Left renal cortex interstitium (tissue), 4 donors: ENCODE measurements around the gene SNPH. TPM values are rescaled to one million over a fixed set of nuclear protein-coding genes. Genes with fewer than 3 reads are reported as not detected.

Experiments
- DNase-seq, 4 donors: peaks; one replicate each; pipeline ENCODE4 v3.0.0-alpha.2; 2013; ENCODE audit warnings: low read depth in 4 of 4, low spot score in 2 of 4, missing footprints in 1 of 4
- polyA plus RNA-seq, 4 donors: library from polyadenylated mRNA; unstranded; fragments of 120-200 nt; gene quantifications; one replicate each; pipeline ENCODE4 v1.2.1, GENCODE V29; 2013; ENCODE audit not compliant: insufficient read length in 4 of 4

The SNPH gene
- polyA plus RNA-seq, 4 donors: 1.9 to 4.2 (median 3.7) TPM

DNA sequence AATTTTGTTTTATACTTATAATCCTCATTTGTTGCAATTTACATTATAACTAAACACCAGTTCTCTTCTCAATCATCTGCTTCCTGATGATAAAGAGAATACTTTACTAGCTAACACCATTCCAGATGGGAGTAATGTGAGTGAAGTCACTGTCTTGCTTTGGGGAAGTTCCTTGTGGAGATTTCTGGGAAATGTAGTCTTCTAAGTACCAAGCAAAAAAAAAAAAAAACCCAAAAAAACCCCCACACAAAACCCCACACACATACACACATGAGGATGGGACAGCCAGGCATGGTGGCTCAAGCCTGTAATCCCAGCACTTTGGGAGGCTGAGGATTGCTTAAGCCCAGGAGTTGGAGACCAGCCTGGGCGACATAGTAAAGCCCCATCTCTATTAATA lies 2.2 kb upstream of the SNPH start:
- no peak for DNase-seq

DNA sequence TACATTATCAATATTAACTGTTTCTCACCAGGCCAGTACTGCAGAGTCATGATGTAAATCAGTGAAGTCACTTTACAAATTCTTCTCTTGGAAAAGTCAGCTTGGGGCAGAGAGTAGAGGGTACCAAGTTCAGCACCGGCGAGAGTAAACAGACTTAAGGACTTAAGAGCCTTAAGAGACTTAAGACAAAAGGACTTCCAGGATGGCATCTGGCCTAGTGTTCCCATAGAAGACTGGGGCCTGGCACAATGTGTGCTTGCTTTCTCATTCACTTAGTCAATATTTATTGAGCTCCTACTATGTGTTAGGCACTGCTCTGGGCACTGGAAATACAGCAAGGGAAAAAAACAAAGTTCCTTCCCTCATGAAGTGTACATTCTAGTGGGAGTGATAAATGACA lies 1.4 kb upstream of the SNPH start:
- no peak for DNase-seq

DNA sequence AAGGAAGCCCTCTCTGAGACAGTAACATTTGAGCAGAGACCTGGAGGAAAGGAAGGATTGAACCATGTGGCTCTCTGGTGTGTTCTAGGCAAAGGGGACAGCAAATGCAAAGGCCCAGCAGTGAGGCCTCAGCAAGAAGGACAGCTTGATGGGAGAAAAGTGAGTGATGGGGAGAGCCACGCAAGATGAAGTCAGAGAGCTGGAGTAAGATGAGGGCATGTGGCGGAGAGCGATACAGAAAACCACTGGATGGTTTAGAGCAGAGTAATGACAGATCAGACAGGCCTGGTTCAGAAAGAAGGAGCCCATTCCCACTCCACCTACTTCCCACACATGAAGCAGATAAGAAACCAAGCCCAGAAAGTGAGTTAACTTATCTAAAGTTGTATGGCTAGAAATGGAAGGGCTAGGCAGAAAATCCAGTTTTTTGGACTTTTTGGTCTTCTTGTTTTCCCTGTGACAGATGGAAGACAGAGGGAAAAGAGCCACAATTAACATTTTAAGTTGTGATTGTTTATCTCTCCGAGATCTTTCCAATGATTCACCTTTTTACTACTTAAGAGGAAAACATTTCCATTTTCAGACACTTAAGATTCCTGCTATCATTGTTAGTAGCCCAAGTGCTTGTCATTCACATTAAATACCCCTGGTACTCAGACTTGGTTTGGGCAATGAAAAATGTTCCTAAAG lies 723 bp upstream of the SNPH start:
- DNase-seq: no peak

DNA sequence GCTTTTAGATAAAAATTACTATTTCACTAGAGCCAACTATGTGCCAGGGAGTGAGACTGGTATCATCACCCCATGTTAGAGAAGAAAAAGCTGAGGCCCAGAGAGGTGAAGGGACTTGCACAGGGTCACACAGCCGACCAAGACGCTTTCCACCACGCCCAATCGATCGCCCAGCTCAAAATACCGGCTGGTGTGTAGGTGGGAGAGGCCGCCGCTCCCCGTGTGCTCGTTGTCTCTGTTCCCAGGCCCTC lies 253 bp upstream of the SNPH start:
- DNase-seq: no peak

DNA sequence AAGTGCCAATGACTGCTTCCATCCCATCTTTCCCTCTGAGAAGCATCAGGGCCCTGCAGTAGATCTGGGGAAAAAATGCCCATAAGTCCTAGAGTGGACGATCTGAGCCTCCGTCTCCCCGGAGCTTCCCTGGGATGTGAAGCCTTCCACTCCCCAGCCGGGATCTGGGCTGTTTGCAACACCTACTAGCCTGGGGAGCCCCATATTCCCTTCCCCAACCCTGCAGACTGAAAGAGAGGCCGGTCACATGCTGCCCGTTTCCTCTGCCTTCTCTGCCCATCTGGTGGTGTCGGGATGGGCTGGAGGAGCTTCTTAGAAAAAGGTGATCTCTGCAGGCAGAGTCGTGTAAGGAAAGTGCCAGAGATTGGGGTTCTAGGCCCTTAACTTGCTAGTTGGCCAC lies 1.1 kb downstream of the SNPH start:
- DNase-seq: no peak

DNA sequence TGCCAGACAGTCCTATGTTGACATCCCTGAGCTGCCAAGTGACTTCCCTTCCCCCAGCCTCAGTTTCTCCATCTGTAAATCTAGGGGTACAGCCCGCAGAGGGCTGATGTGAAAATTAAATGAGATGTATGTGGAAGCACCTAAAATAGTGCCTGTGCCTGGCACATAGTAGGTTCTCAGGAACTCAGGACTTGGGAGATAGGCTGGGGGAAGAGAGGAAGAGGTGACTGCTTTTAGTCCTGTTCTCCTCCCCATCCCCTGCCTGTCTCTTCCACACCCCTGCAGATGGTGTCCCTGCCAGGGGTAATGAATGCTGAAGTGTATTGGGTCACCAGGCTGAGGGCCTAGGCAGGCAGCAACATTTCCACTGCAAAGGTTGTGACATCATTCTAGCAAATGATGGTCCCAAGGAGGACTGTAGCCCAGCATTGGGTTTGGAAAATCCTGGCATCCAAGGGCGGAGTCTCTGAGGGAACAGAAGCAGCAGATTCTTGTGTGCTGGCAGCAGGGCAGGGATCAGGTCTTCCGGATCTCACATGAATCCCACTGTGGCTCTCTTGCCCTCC lies 1.8 kb downstream of the SNPH start:
- DNase-seq: no peak

DNA sequence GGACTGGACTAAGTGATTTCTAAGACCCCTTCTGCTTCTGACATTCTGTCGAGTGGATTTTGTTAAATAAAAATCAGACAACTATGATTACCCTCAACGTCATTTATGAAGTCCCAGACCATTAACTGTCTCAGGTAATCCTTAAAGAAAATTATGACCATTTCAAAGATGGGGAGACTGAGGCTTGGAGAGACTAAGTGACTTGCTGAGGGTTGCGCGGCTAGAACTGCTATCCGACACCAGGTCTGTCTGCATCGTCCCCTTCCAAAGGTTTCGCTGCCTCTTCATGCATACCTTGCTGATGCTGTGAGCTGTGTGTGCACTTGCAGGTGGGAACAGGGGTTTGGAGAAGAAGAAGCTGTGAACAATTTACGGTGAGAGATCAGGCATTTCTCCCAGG lies 3.1 kb downstream of the SNPH start:
- no peak for DNase-seq

DNA sequence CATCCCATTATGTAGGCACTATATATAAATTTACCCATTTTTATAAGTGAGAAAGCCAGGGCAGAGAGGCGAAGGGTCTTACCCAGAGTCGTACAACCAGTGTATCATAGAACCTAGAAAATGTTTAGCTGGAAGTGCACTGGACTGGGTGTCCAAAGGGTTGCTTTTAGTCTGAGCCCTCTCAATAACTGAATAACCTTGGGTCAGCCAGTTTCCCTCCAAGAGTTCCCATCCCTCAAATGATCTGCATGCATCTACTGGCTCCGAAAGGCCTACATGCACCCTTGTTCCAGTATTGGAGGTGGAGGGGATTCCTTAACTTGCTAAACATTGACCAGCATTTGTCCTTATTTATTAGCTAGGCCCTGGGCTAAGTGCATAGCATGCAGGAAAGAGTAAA lies 3.8 kb downstream of the SNPH start:
- DNase-seq: no peak

DNA sequence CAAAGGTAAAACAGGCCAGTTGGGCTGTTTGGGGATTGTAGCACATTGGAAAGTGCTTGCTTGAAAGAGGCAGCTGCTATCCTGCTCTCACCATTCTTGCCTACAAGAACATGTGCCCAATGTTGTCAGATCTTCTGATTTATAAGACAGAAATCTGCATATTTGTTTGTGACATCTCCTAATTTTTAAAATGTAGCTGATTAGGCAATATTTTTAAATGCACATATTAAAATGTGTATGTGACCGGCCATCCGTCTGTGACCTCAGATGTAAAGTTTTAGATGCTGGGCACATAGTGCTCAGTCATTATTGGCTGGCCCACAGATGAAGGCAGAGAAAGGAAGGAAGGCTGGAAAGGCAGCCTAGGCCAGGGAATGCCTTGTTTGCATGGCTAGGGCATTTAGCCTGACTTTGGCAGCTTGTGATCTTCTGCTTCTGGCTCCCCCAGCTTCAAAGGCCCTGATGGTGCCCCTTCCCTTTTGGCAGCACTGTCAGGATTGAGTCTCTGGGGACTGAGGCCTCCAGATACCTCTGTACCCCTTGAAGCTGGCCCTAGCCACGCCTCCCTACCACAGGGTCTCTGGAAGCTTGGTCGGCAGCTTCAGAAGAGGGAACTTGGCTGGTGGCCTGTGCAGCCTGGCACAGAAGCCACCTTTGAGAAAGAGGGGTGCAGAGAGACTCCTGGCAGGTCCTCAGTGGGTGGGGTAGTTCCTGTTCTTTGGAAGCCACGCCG lies 6.4 kb downstream of the SNPH start:
- no peak for DNase-seq

DNA sequence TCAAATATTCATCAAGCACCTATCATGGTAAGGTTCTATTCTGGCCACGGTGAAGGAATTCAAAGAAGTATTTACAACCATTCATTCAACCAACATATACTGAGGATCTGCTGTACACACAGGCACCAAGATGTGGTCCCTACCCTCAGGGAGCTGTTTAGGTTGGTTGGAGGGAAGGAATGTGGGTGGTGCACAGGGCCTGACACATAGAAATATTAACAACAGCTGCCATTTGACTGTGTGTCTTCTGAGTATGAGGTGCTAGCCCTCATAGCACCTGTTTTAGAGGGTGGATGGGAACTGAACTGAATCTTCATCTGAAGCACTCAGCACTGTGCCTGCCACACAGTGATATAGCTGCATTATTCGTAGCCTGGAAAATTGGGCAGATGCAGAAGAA lies 7.3 kb downstream of the SNPH start:
- no peak for DNase-seq

DNA sequence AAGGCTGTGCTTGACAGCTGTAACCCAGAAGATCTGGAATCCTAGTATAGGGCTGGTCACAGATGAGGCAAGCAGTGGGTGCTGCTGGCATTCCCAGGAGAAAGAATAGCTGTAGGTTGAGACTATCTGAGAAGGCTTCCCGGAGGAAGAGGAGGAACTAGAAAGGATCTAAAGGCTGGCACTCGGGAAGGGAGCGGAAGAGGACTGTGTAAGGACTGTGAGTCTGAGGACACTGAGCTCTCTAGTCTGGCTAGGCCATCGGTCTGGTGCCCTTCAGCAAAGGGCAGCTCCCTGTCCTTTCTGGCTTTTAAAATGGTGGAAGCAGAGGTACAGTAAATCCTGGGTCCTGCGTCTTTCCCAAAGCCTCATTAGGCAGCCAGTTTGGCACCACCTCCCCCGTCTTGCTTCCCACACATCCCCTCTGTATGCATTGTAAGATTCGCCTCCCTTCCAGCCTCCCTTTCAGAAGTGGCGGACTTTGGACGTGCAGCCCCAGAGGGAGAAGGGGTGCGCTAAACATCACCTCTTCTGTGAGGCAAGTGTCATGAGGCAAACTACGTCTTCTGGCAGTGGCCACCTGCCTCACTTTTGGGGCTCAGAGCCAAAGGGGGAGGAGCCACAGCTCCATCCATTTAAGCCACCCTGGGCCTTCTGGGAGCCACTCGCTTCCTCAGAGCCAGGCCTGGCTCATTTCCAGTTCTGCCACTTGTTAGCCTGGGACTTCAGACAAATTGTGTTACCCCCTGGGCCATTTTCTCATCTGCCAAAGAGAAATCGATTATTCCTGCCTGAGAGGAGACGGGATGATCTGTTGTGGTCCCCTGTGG lies 8.6 kb downstream of the SNPH start:
- DNase-seq: no peak

DNA sequence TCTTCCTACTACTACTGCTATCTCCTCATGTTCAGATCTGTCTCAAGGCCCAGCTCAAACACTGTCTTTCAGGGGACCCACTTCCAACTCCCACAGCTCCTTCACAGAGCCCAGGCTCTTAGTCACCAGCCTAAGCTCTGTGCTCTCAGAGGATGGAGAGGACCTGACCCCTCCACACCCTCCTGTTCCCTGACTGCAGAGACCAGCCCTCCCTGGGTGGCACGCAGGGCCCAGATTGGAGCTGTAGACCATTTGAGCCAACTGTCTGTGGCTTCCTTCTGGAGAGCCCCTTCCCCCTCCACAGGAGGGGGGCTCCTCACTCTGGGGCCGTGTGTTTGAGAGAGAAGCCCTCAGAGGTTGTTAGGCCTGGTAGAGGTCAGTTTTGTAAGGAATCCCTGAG lies 9.8 kb downstream of the SNPH start:
- DNase-seq: no peak

DNA sequence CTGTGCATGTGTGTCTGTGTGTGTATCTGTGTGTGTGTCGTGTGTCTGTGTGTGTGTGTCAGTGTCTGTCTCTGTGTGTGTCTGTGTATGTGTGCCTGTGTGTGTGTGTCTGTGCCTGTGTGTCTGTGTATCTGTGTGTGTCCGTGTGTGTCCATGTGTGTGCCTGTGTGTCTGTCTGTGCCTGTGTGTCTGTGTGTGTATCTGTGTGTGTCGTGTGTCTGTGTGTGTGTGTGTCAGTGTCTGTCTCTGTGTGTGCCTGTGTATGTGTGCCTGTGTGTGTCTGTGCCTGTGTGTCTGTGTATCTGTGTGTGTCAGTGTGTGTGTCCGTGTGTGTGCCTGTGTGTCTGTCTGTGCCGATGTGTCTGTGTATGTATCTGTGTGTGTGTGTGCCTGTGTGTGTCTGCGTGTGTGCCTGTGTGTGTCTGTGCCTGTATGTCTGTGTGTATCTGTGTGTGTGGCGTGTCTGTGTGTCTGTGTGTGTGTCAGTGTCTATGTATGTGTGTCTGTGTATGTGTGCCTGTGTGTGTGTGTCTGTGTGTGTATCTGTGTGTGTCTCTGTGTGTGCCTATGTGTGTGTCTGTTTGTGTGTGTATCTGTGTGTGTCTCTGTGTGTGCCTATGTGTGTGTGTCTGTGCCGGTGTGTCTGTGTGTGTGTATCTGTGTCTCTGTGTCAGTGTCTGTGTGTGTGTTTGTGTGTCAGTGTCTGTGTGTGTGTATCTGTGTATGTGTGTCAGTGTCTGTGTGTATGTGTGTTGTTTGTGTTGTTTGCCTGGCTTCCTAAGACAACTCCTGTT lies 11.6 kb downstream of the SNPH start:
- DNase-seq: no peak

DNA sequence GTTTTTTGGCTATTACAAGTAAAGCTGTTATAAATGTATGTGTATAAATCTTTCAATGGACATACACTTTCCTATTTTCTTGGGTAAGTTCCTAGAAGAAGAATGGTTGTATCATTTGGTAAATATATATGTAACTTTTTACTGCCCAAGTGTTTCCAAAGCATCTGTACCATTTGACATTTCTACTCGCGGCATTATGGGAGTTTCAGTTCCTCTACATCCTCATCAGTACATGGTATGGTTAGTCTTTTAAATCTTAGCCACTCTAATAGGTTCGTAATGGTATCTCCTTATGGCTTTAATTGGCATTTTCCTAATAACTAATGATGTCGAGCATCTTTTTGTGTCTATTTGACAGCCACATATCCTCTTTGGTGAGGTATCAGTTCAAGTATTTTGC lies 12.9 kb downstream of the SNPH start:
- DNase-seq: no peak

DNA sequence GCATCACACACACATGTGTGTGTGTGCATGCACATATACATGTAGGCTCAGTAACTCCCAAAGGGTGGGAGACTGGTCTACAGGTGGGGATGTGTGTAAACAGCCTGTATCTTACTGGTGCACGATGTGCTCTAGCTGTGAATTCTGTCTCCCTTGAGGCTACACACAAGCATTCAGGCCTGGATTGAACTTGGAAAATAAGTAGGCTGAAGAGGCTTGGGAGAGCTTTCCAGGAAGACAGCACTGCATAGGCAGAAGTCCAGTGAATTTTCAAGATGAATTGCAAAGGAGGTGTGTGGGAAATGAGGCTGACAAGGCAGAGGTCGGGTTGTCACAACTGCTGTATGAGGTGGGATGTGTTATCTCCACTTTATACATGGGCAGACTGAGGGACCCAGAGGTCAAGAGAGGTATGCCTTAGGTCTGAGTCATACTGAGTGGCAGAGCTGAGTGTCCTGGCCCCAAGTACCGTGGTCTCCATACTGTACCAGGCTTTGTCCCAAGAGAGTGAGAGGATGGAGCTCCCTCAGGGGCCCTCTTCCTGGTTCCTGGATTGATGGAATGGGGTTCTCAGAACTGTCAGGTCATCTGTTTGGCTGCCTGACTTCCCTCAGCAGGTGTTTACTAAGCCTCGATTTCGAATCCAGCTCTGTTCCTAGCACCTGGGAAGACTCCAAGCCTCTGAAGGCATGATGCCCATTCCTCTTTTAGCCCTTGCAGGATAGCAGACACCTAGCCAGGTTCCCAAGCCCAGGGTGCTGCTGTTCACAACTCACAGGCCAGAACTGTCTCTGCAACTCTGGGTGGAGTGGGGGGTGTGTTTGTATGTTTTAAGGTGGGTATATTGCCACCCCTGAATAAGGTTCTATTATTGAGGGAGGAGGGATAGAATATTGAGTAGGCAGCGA lies 14.4 kb downstream of the SNPH start:
- DNase-seq: no peak

DNA sequence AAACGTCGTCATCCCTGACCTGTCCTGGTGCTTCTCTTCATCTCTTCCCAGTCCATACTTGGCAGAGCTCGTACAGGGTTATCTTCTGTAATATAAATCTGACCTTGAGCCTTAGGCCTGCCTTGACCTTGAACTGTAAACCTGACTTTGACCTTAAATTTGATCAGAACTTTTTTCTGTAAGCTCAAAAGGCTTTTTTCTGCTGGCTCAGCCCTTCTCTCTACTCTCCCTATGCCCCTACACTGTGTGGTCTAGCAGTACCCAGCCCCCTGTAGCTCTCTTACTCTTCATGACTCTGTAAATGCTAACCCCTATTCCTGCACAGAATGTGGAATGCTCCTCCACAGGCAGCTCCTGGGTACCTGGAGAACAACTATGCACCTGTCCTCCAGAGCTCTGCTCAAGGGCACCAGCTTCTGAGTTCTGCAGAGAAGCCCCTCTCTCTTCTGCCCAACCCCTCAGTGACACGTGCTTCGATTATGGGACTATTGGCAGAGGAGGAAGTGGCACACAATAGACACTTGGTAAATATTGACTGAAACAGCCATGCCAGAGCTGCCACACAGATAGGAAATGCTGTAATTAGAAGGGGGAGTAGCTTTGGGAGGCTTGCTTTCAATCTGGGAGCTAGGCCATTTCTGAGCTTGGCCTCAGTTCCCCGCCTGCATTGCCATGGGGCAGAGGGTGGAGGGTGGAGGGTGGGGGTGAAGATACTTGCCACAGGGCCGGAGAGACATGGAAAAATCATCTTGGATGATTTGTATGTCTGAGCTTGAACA lies 15.4 kb downstream of the SNPH start:
- no peak for DNase-seq

DNA sequence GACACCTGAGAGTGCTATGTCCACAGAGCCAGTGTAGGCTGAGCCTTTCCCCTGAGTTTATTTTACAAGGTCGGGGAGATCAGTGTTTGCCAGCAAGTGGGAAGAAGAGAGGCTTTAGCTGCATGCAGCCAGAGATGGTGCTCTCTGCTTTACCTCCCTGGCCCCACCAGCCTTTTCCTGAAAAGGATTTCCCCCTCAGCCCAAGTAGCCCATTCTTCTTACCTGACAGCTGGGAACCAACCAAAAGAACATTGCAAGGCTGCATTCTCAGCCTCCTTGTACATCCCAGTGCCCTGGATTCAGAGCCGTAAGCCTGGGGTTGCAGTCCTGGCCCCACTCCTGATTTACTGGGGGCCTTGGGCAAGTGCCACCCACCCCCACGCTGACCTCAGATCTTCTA lies 16.9 kb downstream of the SNPH start:
- no peak for DNase-seq

DNA sequence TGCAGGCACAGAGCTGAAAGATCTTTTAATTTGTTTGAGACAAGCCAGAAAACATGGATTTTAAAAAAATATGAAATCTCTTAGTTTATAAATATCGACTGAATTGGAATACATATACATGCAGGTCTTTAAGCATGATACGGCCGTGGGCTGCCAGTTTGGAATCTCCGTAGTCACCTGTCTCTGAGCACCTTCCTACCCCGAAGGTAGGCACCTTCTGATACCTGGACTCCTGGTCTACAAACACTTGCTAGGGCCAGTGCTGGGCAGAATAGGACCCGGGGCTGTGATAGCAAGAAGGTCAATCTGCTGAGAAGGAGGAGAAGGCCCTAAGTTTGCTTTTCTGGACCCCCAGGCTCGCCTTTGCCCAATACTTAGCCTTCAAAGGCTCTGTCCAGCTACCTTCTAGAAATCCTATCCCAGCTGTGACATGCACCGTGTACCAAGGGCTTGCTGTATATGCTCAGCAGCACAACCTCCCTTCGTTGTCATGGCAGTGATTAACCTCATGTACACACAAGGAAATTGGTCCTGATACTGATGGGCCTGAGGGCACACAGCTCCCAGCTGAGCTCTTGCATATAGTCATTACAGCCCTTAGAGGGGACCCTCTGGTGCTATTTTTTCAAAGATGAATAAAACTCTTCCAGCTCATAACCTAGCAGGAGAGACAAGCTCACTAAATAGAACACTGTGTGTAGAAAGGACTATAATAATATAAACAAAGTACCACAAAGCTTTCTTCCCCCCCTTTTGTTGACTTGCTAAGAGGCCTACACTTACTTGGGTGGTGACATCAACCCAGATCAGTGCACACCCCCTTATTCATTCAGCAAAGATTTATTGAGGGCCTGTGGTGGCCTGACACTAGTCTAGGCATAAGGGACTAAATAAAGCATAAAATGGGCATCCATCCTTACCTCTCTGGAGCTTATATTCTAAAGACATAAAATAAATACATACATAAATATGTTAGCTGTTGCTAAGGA lies 17.7 kb downstream of the SNPH start:
- DNase-seq: no peak
